ENCODE measurements around the gene MBTPS1.

Gene MBTPS1

DNA sequence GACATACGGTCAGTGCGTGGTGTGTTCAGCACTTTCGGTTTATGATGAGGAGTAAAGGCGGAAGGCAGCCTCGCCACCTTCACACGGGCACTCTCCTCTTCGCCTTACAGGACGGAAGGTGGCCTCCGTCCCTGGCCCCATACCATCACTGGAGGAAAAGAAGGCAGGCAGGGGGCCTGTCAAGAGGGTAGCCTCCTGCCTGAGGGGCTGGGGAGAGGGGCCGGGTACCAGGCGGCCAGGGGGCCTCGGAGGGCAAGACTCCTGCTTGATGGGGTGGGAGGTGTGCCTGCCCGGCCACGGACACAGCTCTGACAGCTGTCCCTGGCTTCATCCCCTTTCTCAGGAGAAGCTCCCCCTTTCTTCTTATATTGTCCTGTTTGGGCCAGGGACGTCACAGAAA lies 58.5 kb downstream of the MBTPS1 start:
- H3K9me3 ChIP-seq (ENCODE audit: control insufficient read depth in 2 of 2, low read length in 2 of 2): no peaks in the 10 kb centered on the region
- no peak overlapping the region for H3K27ac ChIP-seq (ENCODE audit: low read depth in 2 of 2, low read length in 2 of 2)
- H3K36me3 ChIP-seq (ENCODE audit: control insufficient read depth in 2 of 2, insufficient read depth in 2 of 2, low read length in 2 of 2): peaks cover 87 to 90% of the 10 kb centered on the region in 2 donors
- H3K4me1 ChIP-seq (ENCODE audit: control insufficient read depth in 2 of 2, insufficient read depth in 2 of 2, low read length in 2 of 2): no peaks in the 10 kb centered on the region
- no peak overlapping the region for H3K4me3 ChIP-seq (ENCODE audit: low read length in 2 of 2)
- no peaks in the 10 kb centered on the region for H3K27me3 ChIP-seq (ENCODE audit: control insufficient read depth in 2 of 2, insufficient read depth in 2 of 2, low read length in 2 of 2)
- no peak overlapping the region for H3K9ac ChIP-seq (ENCODE audit: low read depth in 1 of 2, low read length in 2 of 2)

DNA sequence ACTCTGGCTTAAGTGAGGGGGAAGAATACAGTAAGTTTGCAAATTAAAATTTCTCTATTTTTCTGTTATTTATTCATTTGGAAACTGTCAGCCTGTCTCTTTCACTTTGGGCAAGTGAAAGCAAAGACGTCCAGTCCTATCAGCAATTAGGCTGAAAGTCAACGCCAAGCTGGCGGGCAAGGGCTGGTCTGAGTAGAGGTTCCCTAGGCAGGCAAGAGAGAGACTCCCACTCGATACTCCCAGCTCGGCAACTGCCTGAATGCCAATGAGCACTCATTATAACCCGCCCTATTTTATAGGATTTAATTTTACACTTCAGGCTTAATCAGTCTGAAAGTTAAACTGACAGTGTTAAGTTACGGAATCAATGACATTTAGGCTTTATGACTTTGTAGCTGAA lies 59.8 kb downstream of the MBTPS1 start:
- H3K36me3 ChIP-seq (ENCODE audit: control insufficient read depth in 2 of 2, insufficient read depth in 2 of 2, low read length in 2 of 2): peaks cover 87 to 93% of the 10 kb centered on the region in 2 donors
- H3K27ac ChIP-seq (ENCODE audit: low read depth in 2 of 2, low read length in 2 of 2): no peak overlapping the region

DNA sequence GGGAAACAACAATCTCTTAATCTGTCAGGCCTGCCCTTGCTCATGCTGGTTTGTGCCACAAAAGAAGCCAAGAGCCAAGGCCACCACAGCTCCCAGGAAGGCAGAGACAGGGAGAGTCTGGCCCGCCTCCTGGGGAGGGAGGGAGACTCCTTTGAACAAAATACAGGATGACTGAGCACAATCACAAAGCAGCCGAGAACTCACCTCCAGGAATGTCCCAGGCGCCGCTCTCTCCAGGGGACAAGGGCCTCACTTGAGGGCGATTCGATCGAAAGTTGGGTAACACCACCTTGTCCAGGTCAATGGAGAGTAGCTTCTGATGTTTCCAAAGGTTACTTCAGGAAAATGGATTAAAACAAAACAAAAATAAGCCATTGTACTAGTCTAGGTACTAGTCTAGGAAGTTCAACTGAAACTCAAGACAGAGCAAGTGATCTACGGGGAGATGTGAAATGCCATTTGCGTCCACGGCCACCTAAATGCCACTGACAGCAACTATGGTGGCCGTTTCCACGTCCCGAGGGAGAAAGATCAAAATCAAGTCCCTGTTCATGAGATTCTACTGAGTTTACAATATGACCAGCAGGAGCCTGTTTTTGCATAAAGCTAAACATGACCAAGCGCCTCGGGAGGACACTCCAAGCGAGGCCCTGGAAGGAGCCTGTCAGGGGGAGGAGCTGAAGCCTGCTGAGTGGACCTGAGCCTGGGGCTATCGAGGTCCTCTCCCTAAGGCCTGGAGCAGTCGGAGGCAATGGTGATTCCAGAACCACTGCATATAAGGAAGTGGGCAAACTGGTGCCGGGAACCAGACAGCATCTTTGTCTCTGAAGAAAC lies 60.7 kb downstream of the MBTPS1 start:
- Histone ChIP-seq H3K4me1 (ENCODE audit: control insufficient read depth in 2 of 2, insufficient read depth in 2 of 2, low read length in 2 of 2) (no peaks in the 10 kb centered on the region), H3K9ac (ENCODE audit: low read depth in 1 of 2, low read length in 2 of 2) (no peak overlapping the region), H3K9me3 (ENCODE audit: control insufficient read depth in 2 of 2, low read length in 2 of 2) (no peaks in the 10 kb centered on the region), H3K27me3 (ENCODE audit: control insufficient read depth in 2 of 2, insufficient read depth in 2 of 2, low read length in 2 of 2) (no peaks in the 10 kb centered on the region), H3K36me3 (ENCODE audit: control insufficient read depth in 2 of 2, insufficient read depth in 2 of 2, low read length in 2 of 2) (peaks cover 79 to 85% of the 10 kb centered on the region in 2 donors), H3K4me3 (ENCODE audit: low read length in 2 of 2) (no peak overlapping the region), H3K27ac (ENCODE audit: low read depth in 2 of 2, low read length in 2 of 2) (no peak overlapping the region)

More for the DNA sequence above, 59.8 kb downstream of the MBTPS1 start:
- H3K4me1 ChIP-seq (ENCODE audit: control insufficient read depth in 2 of 2, insufficient read depth in 2 of 2, low read length in 2 of 2): no peaks in the 10 kb centered on the region
- H3K4me3 ChIP-seq (ENCODE audit: low read length in 2 of 2): no peak overlapping the region
- H3K9me3 ChIP-seq (ENCODE audit: control insufficient read depth in 2 of 2, low read length in 2 of 2): no peaks in the 10 kb centered on the region
- H3K27me3 ChIP-seq (ENCODE audit: control insufficient read depth in 2 of 2, insufficient read depth in 2 of 2, low read length in 2 of 2): no peaks in the 10 kb centered on the region
- H3K9ac ChIP-seq (ENCODE audit: low read depth in 1 of 2, low read length in 2 of 2): no peak overlapping the region

DNA sequence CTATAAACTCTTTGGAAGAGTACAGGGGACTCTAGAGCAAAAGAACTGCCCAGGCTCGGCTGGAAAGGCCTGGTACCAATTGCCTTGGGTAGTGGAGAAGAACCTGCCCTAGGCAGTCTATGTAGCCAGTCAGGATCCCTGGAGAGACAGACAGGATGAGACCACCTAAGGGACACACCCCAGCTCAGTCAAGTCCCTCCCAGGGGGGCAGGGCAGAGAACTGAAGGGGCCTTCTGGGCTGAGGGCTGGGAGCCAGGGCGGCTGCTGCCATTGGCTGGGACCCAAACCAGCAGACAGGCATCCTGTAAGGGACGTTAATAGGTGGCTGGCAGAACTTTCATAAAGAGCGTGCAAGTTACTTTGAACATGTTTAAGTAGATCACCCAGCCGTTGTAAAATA lies 61.4 kb downstream of the MBTPS1 start:
- H3K9me3 ChIP-seq (ENCODE audit: control insufficient read depth in 2 of 2, low read length in 2 of 2): no peaks in the 10 kb centered on the region
- no peaks in the 10 kb centered on the region for H3K4me1 ChIP-seq (ENCODE audit: control insufficient read depth in 2 of 2, insufficient read depth in 2 of 2, low read length in 2 of 2)
- peaks cover 77 to 78% of the 10 kb centered on the region in 2 donors for H3K36me3 ChIP-seq (ENCODE audit: control insufficient read depth in 2 of 2, insufficient read depth in 2 of 2, low read length in 2 of 2)
- no peak overlapping the region for H3K27ac ChIP-seq (ENCODE audit: low read depth in 2 of 2, low read length in 2 of 2)
- no peak overlapping the region for H3K4me3 ChIP-seq (ENCODE audit: low read length in 2 of 2)
- no peak overlapping the region for H3K9ac ChIP-seq (ENCODE audit: low read depth in 1 of 2, low read length in 2 of 2)
- no peaks in the 10 kb centered on the region for H3K27me3 ChIP-seq (ENCODE audit: control insufficient read depth in 2 of 2, insufficient read depth in 2 of 2, low read length in 2 of 2)

DNA sequence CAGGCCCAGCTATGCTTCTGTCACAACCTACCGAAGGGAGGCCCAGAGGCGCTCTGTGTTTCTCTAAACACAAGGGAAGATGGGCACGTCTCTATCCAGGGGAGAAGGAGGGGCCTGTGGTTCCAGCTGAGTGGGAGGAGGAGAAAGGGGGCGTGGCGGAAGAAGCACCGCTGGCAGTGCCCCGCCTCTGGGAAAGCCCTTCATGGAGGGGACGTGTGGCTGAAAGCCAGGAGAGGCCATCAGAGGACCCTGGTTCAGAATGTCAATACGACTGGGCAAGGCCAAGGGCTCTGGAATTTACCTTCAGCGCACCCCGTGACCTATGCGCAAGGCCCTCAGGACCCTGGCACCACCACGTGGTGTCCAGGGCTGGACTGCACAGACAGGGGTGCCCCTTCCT lies 61.8 kb downstream of the MBTPS1 start:
- H3K4me3 ChIP-seq (ENCODE audit: low read length in 2 of 2): no peak overlapping the region
- H3K4me1 ChIP-seq (ENCODE audit: control insufficient read depth in 2 of 2, insufficient read depth in 2 of 2, low read length in 2 of 2): no peaks in the 10 kb centered on the region
- no peak overlapping the region for H3K27ac ChIP-seq (ENCODE audit: low read depth in 2 of 2, low read length in 2 of 2)
- H3K36me3 ChIP-seq (ENCODE audit: control insufficient read depth in 2 of 2, insufficient read depth in 2 of 2, low read length in 2 of 2): peaks cover 76 to 77% of the 10 kb centered on the region in 2 donors
- H3K9me3 ChIP-seq (ENCODE audit: control insufficient read depth in 2 of 2, low read length in 2 of 2): no peaks in the 10 kb centered on the region
- H3K9ac ChIP-seq (ENCODE audit: low read depth in 1 of 2, low read length in 2 of 2): no peak overlapping the region
- H3K27me3 ChIP-seq (ENCODE audit: control insufficient read depth in 2 of 2, insufficient read depth in 2 of 2, low read length in 2 of 2): no peaks in the 10 kb centered on the region

DNA sequence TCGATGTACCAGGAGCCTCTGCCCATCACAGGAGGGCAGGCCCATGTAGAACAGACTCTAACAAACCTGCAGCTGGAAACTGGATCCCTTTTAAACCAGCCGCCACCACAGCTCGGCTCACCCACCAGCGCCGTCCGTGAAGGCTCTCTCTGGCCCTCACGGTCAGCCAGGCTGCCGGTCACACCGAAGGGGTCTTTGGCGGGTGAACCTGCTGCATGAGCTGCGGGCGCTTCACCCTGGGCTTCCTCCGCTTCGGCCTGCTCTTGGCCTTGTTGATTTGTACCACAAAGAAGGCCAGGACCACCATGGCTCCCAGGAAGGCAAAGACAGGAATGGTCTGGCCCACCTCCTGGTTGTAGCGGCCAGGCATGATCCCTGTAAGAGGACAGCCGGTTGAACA lies 62.5 kb downstream of the MBTPS1 start:
- Histone ChIP-seq H3K27ac (ENCODE audit: low read depth in 2 of 2, low read length in 2 of 2) (no peak overlapping the region), H3K4me3 (ENCODE audit: low read length in 2 of 2) (no peak overlapping the region), H3K36me3 (ENCODE audit: control insufficient read depth in 2 of 2, insufficient read depth in 2 of 2, low read length in 2 of 2) (peaks cover 71 to 74% of the 10 kb centered on the region in 2 donors), H3K9ac (ENCODE audit: low read depth in 1 of 2, low read length in 2 of 2) (no peak overlapping the region), H3K27me3 (ENCODE audit: control insufficient read depth in 2 of 2, insufficient read depth in 2 of 2, low read length in 2 of 2) (no peaks in the 10 kb centered on the region), H3K4me1 (ENCODE audit: control insufficient read depth in 2 of 2, insufficient read depth in 2 of 2, low read length in 2 of 2) (no peaks in the 10 kb centered on the region), H3K9me3 (ENCODE audit: control insufficient read depth in 2 of 2, low read length in 2 of 2) (no peaks in the 10 kb centered on the region)

DNA sequence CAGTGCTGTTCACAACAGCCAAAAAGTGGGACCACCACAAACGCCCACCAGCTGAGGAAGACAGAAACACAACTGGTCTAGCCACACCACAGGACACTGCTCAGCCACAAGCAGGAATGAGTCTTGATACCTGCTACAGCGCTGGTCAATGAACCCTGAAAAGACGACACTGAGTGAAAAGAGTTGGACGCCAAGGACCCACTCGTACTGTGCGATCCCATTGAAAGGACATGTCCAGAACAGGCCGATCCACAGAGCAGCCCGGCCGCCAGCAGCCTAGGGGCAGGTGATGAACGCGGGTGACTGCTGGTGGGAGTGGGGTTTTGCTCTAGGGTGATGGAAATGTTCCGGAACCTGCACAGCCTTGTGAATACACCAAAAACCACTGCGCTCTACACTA lies 63.5 kb downstream of the MBTPS1 start:
- H3K27me3 ChIP-seq (ENCODE audit: control insufficient read depth in 2 of 2, insufficient read depth in 2 of 2, low read length in 2 of 2): no peaks in the 10 kb centered on the region
- no peak overlapping the region for H3K4me3 ChIP-seq (ENCODE audit: low read length in 2 of 2)
- H3K9me3 ChIP-seq (ENCODE audit: control insufficient read depth in 2 of 2, low read length in 2 of 2): no peaks in the 10 kb centered on the region
- no peak overlapping the region for H3K27ac ChIP-seq (ENCODE audit: low read depth in 2 of 2, low read length in 2 of 2)
- H3K4me1 ChIP-seq (ENCODE audit: control insufficient read depth in 2 of 2, insufficient read depth in 2 of 2, low read length in 2 of 2): no peaks in the 10 kb centered on the region
- H3K9ac ChIP-seq (ENCODE audit: low read depth in 1 of 2, low read length in 2 of 2): no peak overlapping the region
- H3K36me3 ChIP-seq (ENCODE audit: control insufficient read depth in 2 of 2, insufficient read depth in 2 of 2, low read length in 2 of 2): peaks cover 61 to 63% of the 10 kb centered on the region in 2 donors

DNA sequence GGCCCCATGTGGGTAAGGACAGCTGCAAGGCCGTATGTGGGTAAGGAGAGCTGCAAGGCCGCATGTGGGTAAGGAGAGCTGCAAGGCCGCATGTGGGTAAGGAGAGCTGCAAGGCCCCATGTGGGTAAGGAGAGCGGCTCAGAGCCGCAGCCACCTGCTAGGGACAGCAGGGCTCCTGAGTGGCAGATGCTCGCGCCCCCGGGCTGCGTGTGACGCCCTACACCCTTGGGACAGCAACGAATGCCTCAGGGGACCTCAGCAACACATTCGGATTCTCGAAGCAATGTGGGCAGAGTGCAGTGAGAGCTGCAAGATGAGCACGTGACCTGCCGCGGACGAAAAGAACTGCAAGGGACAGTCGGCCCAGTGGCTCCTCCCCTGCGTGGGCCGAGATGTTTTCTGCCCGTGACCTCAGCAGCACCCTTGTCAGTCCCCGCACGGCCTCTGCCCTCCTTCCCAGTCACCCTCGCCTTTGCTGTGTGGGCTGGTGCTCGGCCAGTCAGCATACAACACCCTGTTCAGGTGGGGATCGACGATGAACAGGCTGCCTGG lies 64.6 kb downstream of the MBTPS1 start:
- peaks cover 51 to 53% of the 10 kb centered on the region in 2 donors for H3K36me3 ChIP-seq (ENCODE audit: control insufficient read depth in 2 of 2, insufficient read depth in 2 of 2, low read length in 2 of 2)

DNA sequence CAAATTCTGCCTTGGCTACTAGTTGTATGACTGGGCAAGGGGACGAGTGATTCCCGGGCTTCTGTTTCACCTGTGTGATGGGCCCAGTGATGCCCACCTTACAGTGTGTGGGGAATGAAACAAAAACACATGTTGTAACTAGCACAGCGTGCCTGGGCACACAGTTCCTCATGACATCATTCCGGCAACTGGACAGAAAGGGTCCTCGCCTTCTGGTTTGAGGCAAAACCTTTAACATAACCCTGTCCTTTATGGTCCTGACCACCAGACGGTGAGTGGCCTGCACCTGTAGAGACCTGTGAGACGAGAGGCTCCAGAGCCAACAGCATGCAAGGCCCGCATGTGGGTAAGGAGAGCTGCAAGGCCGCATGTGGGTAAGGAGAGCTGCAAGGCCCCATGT lies 66.4 kb downstream of the MBTPS1 start:
- H3K4me1 ChIP-seq (ENCODE audit: control insufficient read depth in 2 of 2, insufficient read depth in 2 of 2, low read length in 2 of 2): no peaks in the 10 kb centered on the region
- no peaks in the 10 kb centered on the region for H3K9me3 ChIP-seq (ENCODE audit: control insufficient read depth in 2 of 2, low read length in 2 of 2)
- H3K9ac ChIP-seq (ENCODE audit: low read depth in 1 of 2, low read length in 2 of 2): no peak overlapping the region
- peaks cover 34 to 36% of the 10 kb centered on the region in 2 donors for H3K36me3 ChIP-seq (ENCODE audit: control insufficient read depth in 2 of 2, insufficient read depth in 2 of 2, low read length in 2 of 2)
- no peak overlapping the region for H3K4me3 ChIP-seq (ENCODE audit: low read length in 2 of 2)
- H3K27me3 ChIP-seq (ENCODE audit: control insufficient read depth in 2 of 2, insufficient read depth in 2 of 2, low read length in 2 of 2): no peaks in the 10 kb centered on the region
- H3K27ac ChIP-seq (ENCODE audit: low read depth in 2 of 2, low read length in 2 of 2): no peak overlapping the region

More for the DNA sequence above, 64.6 kb downstream of the MBTPS1 start:
- Histone ChIP-seq H3K9ac (ENCODE audit: low read depth in 1 of 2, low read length in 2 of 2) (no peak overlapping the region), H3K27ac (ENCODE audit: low read depth in 2 of 2, low read length in 2 of 2) (no peak overlapping the region), H3K4me1 (ENCODE audit: control insufficient read depth in 2 of 2, insufficient read depth in 2 of 2, low read length in 2 of 2) (no peaks in the 10 kb centered on the region), H3K27me3 (ENCODE audit: control insufficient read depth in 2 of 2, insufficient read depth in 2 of 2, low read length in 2 of 2) (no peaks in the 10 kb centered on the region), H3K4me3 (ENCODE audit: low read length in 2 of 2) (no peak overlapping the region), H3K9me3 (ENCODE audit: control insufficient read depth in 2 of 2, low read length in 2 of 2) (no peaks in the 10 kb centered on the region)

DNA sequence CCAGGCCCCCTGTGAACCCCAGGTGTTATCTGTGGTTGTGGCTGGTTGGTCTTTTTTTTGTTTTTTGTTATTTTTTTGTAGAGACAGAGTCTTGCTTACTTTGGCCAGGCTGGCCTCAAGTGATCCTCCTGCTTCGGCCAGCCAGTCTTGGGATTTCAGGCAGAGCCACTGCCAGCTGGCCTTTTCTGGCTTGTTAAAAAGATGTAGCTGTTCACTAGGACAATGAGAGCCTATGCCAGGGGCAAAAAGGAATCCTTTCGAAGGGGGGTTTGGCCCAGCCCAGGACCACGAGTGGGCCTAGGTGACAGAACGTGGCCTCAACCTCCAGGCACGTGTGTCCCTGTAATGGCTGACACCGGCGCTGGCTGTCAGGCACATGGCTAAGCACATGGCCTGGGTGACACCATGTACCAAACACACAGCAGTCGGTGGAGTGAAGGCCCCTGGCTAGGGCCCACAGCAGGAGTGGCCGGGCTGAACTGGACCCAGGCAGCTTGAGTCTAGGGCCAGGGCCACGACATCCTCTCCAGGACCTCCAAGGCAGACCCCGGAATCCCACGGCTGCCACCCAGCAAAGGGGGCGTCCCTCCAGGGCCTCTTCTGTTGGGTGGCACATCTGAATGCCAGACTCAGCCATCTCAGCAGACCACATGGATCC lies 67.2 kb downstream of the MBTPS1 start:
- no peak overlapping the region for H3K9ac ChIP-seq (ENCODE audit: low read depth in 1 of 2, low read length in 2 of 2)
- no peak overlapping the region for H3K4me3 ChIP-seq (ENCODE audit: low read length in 2 of 2)
- H3K4me1 ChIP-seq (ENCODE audit: control insufficient read depth in 2 of 2, insufficient read depth in 2 of 2, low read length in 2 of 2): no peaks in the 10 kb centered on the region
- peaks cover 26 to 28% of the 10 kb centered on the region in 2 donors for H3K36me3 ChIP-seq (ENCODE audit: control insufficient read depth in 2 of 2, insufficient read depth in 2 of 2, low read length in 2 of 2)
- peaks cover 0 to 3% of the 10 kb centered on the region in 2 donors for H3K27me3 ChIP-seq (ENCODE audit: control insufficient read depth in 2 of 2, insufficient read depth in 2 of 2, low read length in 2 of 2)
- H3K27ac ChIP-seq (ENCODE audit: low read depth in 2 of 2, low read length in 2 of 2): no peak overlapping the region
- H3K9me3 ChIP-seq (ENCODE audit: control insufficient read depth in 2 of 2, low read length in 2 of 2): no peaks in the 10 kb centered on the region

Measured in mucosa of rectum (tissue), 2 donors.